ACC112 (cell line): ENCODE results near the gene NEK6.

Experiments
- H2AFZ ChIP-seq: fragments of 200-600 bp; sonication (generic); one replicate; pipeline ENCODE4 v1.6.0; 2017; ENCODE audit warnings: antibody characterized with exemption, low read length; ENCODE audit not compliant: unreplicated experiment
- H3K27ac ChIP-seq: fragments of 200-600 bp; sonication (generic); 2 replicates; pipeline ENCODE4 v1.5.1; 2014; ENCODE audit warnings: low read depth, mild to moderate bottlenecking, antibody characterized with exemption, low read length, moderate library complexity
- H3K27me3 ChIP-seq: fragments of 200-600 bp; sonication (generic); 2 replicates; pipeline ENCODE4 v1.6.1; 2014; ENCODE audit warnings: mild to moderate bottlenecking, antibody characterized with exemption, low read length, moderate library complexity, mixed read lengths; ENCODE audit not compliant: insufficient read depth
- H3K36me3 ChIP-seq: fragments of 200-600 bp; sonication (generic); 2 replicates; pipeline ENCODE4 v1.6.1; 2016; ENCODE audit warnings: mild to moderate bottlenecking, antibody characterized with exemption, low read length, moderate library complexity, mixed read lengths; ENCODE audit not compliant: insufficient read depth
- H3K4me1 ChIP-seq: fragments of 200-600 bp; sonication (generic); one replicate; pipeline ENCODE4 v1.6.1; 2016; ENCODE audit warnings: low read length, mixed read lengths; ENCODE audit not compliant: insufficient read depth, unreplicated experiment, control insufficient read depth
- H3K4me3 ChIP-seq: fragments of 200-600 bp; sonication (generic); 2 replicates; pipeline ENCODE4 v1.5.1; 2014; ENCODE audit warnings: mild to moderate bottlenecking, low read depth, low read length
- H3K79me2 ChIP-seq: fragments of 200-600 bp; sonication (generic); one replicate; pipeline ENCODE4 v1.6.0; 2016; ENCODE audit warnings: low read length; ENCODE audit not compliant: control insufficient read depth, unreplicated experiment, insufficient read depth

Gene NEK6

DNA sequence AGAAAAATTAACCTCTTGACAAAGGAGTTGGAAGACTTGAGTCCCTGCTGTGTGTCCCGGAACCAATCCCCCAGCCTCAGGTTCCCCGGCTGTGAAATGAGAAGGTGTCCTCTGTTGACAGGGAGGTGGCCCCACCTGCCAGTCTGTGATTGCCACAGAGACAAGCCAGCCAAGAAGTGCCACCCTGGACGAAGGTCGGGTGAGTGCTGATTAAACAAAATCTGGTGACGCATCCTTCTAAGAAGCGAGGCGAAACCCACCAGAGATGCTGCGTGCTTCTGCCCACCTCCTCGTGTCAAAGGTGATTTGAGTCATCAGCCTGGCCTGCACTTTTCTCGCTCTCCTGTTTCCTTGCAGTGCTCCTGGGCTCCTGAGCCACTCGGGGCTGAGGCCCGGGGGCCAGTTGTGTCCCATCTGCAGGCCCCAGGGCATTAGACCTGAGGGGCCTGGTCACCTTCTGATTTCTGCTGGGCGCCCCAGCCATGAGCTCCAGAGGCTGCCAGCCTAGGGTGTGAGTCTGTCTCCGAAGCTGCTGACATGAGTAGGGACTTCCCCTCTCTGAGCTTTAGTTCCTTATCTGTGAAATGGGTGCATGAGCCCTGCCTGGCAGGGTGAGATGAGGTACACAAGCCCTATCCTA, 28.7 kb downstream of the NEK6 start:
- peaks cover 89% of the 10 kb centered on the region for H3K79me2 ChIP-seq
- H3K27ac ChIP-seq, result peak overlapping the region; percentile 97
- no peaks in the 10 kb centered on the region for H3K27me3 ChIP-seq
- H3K4me3 ChIP-seq, result peak overlapping the region; percentile 7; the same call in 1 of the 2 replicates
- H3K36me3 ChIP-seq, result peaks cover 13% of the 10 kb centered on the region; the same call in 1 of the 2 replicates
- no peak overlapping the region for H2AFZ ChIP-seq
- H3K4me1 ChIP-seq, result peaks cover 78% of the 10 kb centered on the region

DNA sequence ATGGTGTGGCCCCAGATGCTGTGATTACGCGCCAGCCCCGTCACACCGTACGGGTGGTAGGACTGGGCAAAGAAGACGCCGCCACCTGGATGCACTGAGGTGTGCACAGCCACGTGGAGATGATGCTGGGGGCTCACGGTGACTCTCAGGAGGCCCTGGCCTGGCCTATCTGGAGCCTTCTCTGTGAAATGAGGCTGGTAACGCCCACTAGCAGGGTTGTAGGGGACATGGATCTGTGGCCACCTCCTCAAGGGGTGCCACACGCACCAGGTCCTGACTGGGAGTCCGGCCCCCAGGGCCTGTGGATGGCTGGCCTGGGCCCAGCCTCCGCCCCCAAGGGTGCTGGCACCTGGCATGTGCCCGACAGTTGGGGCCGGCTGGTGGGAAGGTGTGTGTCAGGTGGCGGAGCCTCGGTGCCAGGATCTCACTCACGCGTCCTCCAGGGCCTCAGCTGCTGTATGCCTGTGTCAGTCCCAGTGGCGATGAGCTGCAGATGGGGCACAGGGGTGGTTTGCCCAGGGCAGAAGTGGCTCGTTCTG, 32.4 kb downstream of the NEK6 start:
- Histone ChIP-seq H3K27me3 (no peaks in the 10 kb centered on the region), H3K79me2 (peaks cover 87% of the 10 kb centered on the region), H3K36me3 (peaks cover 9% of the 10 kb centered on the region; the same call in 1 of the 2 replicates), H3K4me1 (peaks cover 76% of the 10 kb centered on the region), H3K4me3 (no peak overlapping the region), H2AFZ (no peak overlapping the region), H3K27ac (peak overlapping the region; percentile 18; the same call in 1 of the 2 replicates)

DNA sequence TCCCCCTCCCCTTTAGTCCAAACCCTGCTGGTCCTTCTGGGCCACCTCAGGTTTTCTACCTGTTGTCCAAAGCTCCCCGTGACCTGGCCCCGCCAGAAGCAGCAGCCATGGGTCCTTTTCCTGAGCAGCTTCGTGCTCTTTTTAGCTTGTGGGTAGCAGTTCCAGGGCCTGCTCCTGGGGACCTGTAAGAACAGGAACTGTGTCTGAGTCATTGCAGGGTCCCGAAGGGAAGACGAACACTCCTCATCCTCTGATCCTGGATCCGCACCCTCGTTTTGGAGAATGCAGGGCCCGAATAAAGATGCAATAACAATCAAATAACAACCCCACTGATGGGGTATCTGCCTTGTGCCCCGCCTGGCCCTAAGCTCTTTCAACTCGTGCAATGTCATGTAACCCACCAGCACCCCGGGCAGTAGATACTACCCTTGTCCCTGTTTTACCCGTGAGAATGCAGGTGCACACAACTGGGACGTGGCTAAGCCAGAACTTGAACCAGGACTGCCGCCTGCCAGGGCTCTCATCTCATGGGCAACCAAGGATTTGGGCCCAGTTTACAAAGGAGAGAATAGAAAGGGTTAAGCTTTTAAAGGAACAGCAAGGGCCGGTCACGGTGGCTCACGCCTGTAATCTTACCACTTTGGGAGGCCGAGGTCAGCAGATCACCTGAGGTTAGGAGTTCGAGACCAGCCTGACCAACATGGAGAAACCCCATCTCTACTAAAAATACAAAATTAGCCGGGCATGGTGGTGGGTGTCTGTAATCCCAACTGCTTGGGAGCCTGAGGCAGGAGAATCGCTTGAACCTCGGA, 33.2 kb downstream of the NEK6 start:
- Histone ChIP-seq H3K27me3 (no peaks in the 10 kb centered on the region), H2AFZ (no peak overlapping the region), H3K4me3 (no peak overlapping the region), H3K4me1 (peaks cover 77% of the 10 kb centered on the region), H3K27ac (peak overlapping the region; percentile 53; the same call in 1 of the 2 replicates), H3K79me2 (peaks cover 90% of the 10 kb centered on the region), H3K36me3 (0 out of 2 replicates have a peak, but pooled peaks cover 3% of the 10 kb centered on the region)

DNA sequence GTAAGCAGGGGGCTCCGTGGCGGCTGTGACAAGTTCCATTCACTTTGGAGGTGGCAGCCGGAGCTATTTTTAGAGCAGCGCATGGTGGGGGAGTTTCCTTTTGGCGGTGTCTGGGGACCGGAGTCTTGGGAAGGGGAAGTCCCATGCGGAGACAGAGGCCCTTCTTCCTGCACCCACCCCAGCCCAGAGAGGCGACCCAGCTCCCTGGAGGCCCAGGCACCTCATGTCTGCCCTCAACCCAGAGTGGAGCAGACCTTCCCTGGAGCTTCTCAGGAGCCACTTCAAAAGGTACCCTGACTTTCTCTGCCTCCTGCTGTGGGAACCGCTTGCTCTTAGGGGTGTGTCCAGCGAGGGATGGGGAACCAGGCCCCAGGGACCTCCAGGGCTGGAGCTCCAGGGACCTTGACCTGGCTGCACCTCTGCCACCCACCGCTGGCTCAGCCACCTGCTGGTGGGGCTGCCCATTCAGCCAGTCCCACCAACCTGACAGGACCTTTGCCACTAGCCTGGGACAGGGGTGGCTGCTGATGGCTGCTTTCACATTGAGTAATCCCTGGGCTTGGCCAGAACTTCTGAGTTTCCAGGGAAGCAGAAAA, 34.1 kb downstream of the NEK6 start:
- no peak overlapping the region for H3K4me3 ChIP-seq
- no peaks in the 10 kb centered on the region for H3K27me3 ChIP-seq
- H3K36me3 ChIP-seq, result 0 out of 2 replicates have a peak, but pooled peaks cover 3% of the 10 kb centered on the region
- H3K79me2 ChIP-seq, result peaks cover 97% of the 10 kb centered on the region
- no peak overlapping the region for H2AFZ ChIP-seq
- H3K27ac ChIP-seq, result peak overlapping the region; percentile 53
- peaks cover 79% of the 10 kb centered on the region for H3K4me1 ChIP-seq

DNA sequence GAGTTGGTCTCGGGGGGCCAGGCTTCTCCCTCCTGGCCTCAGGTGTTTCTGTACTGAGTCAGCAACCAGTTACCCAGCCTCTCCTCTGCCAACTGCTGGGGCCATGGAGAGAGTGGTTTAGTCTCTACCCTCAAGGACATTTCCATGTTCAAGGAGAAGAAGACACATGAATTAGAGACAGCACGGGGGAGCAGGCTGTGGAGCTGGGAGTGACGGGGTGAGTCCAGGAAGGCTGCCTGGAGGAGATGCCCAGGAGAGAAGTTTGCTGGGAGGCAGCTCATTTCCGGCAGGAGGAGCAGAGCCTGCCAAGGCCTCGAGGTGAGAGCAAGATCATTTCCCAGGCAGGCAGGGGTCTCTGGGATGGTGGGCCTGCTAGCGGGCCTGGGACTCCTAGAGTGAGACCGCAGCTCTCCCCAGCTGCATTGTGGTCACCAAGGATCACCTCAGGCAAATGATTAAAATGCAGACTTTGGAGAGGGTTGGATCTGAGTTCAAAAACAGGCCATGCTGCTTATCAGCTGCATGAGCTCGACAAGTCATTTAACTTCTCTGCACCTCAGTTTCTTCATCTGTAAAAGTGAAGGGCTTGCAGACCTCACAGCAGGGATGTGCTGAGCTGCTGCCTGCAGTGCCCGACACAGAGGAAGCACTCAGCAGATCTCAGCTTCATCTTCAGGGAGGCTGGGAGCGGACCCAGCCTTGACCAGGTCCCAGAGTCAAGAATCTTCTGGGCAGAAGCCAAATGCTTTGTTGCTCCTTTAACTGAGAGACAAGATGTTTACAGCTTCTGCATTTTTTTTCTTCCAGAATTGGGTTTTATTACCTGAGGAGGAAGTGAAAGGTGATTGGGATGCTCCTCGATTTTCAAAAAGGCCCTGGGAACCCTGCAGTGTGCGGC, 35.2 kb downstream of the NEK6 start:
- no peak overlapping the region for H2AFZ ChIP-seq
- peaks cover 78% of the 10 kb centered on the region for H3K4me1 ChIP-seq
- H3K27ac ChIP-seq, result peak overlapping the region; percentile 53
- no peaks in the 10 kb centered on the region for H3K27me3 ChIP-seq
- H3K4me3 ChIP-seq, result no peak overlapping the region
- H3K36me3 ChIP-seq, result 0 out of 2 replicates have a peak, but pooled peaks cover under 1% of the 10 kb centered on the region
- peaks cover 96% of the 10 kb centered on the region for H3K79me2 ChIP-seq

DNA sequence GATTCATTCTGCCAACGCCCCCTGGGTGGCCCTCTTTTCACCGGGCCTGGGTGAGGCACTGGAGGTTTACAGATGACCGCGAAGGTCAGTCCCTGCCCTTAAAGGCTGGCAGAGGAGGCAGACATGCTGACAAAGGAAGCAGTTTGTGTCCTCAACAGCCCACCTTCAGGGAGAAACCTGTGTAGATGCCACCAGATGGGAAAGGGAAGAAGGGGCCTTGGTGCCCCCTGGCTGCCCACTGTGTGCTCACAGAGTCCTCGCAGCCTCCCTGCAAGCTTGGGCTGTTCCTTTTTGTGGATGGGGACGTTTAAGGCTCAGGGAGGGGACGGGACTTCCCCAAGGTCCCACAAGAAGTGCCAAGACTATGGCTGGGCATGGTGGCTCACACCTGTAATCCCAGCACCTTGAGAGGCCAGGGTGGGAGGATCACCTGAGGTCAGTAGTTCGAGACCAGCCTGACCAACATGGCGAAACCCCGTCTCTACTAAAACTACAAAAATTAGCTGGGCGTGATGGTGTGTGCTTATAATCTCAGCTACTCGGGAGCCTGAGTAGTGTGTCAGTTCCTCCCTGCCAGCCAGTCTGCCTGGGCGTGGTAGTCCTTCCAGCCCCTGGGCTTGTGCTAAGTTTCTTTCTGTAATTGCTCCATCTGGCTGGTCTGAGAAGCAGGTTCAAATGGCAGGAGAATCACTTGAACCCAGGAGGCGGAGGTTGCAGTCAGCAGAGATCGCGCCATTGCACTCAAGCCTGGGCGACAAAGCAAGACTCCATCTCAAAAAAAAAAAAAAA, 36.2 kb downstream of the NEK6 start:
- H2AFZ ChIP-seq, result no peak overlapping the region
- peaks cover 96% of the 10 kb centered on the region for H3K79me2 ChIP-seq
- peak overlapping the region; percentile 53 for H3K27ac ChIP-seq
- peaks cover 85% of the 10 kb centered on the region for H3K4me1 ChIP-seq
- H3K4me3 ChIP-seq, result no peak overlapping the region
- H3K36me3 ChIP-seq, result no peaks in the 10 kb centered on the region
- no peaks in the 10 kb centered on the region for H3K27me3 ChIP-seq

DNA sequence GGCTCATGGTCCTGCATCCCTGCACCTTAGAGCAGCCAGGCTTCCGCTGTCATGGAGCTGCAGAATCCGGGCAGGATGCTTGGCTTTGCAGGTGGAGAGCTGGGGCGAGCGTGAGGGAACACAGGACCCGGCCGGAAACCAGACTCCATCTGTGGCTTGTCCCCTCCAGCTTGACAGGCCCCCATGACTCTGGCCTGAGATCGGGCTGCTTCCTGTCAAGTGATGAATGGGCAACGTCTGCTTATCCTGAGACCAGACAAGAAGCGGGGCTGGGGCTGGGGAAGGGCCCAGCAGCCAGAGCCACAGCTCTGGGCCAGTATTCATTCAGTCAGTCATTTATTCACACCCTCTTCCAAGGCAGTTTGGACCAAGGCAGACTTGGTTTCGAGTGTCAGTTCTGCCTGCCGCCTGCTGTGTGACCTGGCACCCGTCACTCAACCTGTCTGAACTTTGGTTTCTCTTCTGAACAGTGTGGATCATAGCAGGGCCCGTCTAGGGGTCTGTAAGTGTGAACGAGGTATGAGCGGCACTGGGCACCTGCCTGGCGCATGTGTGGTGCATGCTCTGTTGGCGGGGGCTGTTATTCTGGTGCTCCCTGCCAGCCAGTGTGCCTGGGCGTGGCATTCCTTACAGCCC, 37.5 kb downstream of the NEK6 start:
- no peaks in the 10 kb centered on the region for H3K36me3 ChIP-seq
- H2AFZ ChIP-seq, result no peak overlapping the region
- no peaks in the 10 kb centered on the region for H3K27me3 ChIP-seq
- peak overlapping the region; percentile 5; the same call in 1 of the 2 replicates for H3K27ac ChIP-seq
- H3K4me1 ChIP-seq, result peaks cover 92% of the 10 kb centered on the region
- no peak overlapping the region for H3K4me3 ChIP-seq
- H3K79me2 ChIP-seq, result peaks cover 97% of the 10 kb centered on the region

DNA sequence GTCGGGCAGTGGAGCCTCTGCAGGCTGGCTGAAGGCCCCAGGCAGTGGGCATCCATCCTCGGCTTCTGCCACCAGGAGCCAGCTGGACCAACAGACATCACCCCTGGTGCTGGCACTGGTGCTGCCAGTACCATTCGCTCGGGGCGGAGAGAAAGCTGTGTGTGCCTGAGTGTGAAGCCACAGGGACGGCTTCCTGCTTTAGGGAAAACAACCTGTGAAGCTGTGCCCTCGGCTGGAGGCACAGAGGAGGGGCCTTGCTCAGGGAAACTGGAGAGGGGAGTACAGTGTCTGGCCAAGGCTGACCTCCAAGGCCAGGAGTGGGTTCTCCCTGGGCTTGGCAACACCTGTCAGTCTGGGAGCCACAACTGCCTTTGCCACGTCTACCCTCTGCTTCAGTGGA, 38.3 kb downstream of the NEK6 start:
- no peak overlapping the region for H3K4me3 ChIP-seq
- H3K4me1 ChIP-seq, result peaks cover 92% of the 10 kb centered on the region
- H3K36me3 ChIP-seq, result no peaks in the 10 kb centered on the region
- peak overlapping the region; percentile 5; the same call in 1 of the 2 replicates for H3K27ac ChIP-seq
- H2AFZ ChIP-seq, result no peak overlapping the region
- no peaks in the 10 kb centered on the region for H3K27me3 ChIP-seq
- H3K79me2 ChIP-seq, result peaks cover 96% of the 10 kb centered on the region
